ENCODE results near the gene KCNK5.

The KCNK5 gene

DNA sequence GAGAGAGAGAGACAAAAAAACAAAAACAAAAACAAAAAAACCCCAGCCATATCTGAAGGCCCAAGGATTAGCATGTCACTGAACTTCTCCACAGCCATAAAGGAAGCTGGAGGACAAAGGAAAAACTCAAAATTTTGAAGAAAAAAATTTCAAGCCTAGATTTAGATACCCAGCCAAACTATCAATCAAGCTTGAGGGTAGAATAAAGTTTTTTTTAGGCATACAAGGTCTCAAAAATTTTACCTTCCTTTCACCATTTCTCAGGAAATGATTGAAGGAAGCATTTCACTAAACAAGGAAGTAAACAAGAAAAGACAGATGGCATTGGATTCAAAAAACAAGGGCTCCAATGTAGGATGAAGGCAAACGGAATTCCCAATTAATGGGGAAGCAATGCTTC, 52.1 kb downstream of the KCNK5 start:
- Mint-ChIP-seq H3K36me3 (ENCODE audit: low read depth) (no peaks in the 10 kb centered on the region), H3K4me1 (ENCODE audit: low read depth) (peaks cover 22% of the 10 kb centered on the region), H3K27me3 (no peaks in the 10 kb centered on the region), H3K4me3 (no peak overlapping the region), H3K9me3 (peaks cover 14% of the 10 kb centered on the region), H3K27ac (no peak overlapping the region)
- intact Hi-C loops (cut with micrococcal nuclease) = no loop called here

DNA sequence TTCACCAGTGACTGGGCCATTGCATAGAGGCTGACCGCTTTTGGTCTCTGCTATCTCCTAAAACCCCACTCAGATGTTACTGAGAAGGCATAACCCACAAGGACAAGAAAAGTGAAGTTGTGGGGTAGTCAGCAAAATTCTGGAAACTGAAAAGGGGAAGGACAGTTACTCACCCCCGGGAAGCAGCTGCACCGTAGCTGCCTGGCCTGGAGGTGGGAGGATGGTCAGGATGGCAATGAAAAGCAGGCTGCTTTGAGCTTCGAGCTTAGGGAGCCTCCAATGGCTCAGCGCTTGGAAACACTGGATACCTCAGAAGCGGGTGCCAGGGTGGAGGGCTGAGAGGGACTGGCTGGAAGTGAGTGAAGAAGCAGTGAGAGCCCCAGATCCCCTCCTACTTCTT, 56.0 kb downstream of the KCNK5 start:
- Mint-ChIP-seq H3K27me3 (peaks cover 9% of the 10 kb centered on the region), H3K36me3 (ENCODE audit: low read depth) (no peaks in the 10 kb centered on the region), H3K27ac (peak overlapping the region; percentile 66), H3K4me3 (no peak overlapping the region), H3K4me1 (ENCODE audit: low read depth) (peaks cover 35% of the 10 kb centered on the region), H3K9me3 (peaks cover 14% of the 10 kb centered on the region)
- intact Hi-C loops (cut with micrococcal nuclease) = no loop called here

DNA sequence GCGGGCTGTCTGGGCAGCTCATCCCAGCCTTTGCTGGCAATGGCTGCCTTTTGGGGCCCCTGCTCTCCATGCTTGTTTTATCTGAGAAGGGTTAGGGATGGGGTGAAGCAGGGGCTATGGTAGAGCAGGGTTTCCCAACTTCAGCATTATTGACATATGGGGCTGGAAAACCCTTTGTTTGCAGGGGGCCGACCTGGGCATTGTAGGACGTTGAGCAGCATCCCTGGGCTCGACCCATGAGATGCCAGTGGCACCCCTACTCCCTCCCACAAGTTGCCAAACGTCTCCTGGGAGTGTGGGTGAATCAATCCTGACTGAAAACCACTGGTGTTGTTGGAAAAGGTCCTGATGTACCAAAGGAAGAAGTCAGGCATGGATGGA, 56.9 kb downstream of the KCNK5 start:
- peak overlapping the region; percentile 66 for H3K27ac Mint-ChIP-seq
- peaks cover 35% of the 10 kb centered on the region for H3K4me1 Mint-ChIP-seq (ENCODE audit: low read depth)
- no peaks in the 10 kb centered on the region for H3K36me3 Mint-ChIP-seq (ENCODE audit: low read depth)
- peak overlapping the region; percentile 46 for H3K4me3 Mint-ChIP-seq
- peaks cover 9% of the 10 kb centered on the region for H3K9me3 Mint-ChIP-seq
- intact Hi-C loops (cut with micrococcal nuclease) = no loop called here
- H3K27me3 Mint-ChIP-seq = peaks cover 11% of the 10 kb centered on the region

DNA sequence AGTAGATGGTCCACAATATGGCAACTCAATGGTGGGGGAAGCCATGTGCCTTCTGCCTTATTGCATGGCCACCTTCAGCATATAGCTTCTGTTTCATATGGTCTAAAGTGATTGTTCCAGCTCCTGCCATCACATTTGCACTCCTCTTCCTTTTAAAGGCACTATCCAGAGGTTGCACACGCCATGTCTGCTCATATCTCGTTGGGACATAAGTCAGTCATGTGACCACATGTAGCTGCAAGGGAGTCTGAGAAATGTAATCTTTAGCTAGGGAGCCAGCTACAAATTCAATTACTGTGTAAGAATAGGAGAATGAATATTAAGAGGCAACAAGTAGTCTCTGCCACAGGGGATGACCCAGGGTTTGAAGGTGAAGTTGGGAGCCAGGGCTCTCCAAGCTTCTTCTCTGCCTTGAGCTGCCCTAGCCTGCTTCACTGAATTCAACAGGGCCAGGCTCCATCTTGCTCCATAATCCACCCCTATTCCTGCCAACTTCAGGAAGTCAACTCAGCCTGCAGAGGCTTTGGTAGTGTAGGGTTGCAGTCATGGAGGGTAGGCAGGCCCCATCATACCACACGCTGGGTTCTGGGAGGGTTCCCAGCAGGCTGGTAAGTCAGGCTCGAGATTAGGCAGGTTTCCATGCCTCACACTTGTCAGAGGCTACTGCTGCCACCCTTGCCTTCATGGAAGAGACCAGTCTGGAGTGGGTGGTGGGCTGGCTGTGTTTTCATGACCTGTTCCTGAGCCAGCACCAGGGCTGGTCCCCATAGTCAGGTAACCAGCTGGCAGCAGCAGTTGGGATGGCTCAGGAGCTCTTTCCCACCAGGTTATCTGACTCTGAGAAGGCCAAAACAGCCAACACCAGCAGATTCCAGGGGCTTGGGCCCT, 57.5 kb downstream of the KCNK5 start:
- Mint-ChIP-seq H3K4me1 (ENCODE audit: low read depth) (peaks cover 37% of the 10 kb centered on the region), H3K4me3 (no peak overlapping the region)

DNA sequence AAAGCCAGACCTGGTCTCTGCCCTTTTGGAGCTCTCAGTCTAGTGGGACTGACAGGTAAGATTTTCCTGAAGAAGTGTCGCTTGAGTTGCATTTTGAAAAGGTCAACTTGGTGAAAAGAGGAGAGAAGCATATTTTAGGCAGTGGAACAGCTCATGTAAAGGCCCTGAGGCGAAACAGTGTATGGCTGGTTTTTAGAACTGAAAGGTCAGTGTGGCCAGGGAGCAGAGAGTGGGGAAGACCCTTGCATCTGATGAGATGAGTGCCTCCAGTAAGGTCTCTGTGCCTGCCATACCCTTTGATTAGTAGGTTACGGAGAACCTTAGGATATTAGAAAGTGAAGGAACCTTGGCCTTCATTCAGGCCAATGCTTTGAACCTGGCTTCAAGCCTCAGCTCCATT, 58.4 kb downstream of the KCNK5 start:
- Mint-ChIP-seq H3K27ac (no peak overlapping the region), H3K9me3 (no peaks in the 10 kb centered on the region), H3K36me3 (ENCODE audit: low read depth) (no peaks in the 10 kb centered on the region), H3K4me1 (ENCODE audit: low read depth) (peaks cover 40% of the 10 kb centered on the region), H3K4me3 (no peak overlapping the region), H3K27me3 (peaks cover 18% of the 10 kb centered on the region)
- intact Hi-C loops (cut with micrococcal nuclease) = no loop called here

More for the DNA sequence above, 57.5 kb downstream of the KCNK5 start:
- H3K27ac Mint-ChIP-seq = peak overlapping the region; percentile 66
- intact Hi-C loops (cut with micrococcal nuclease) = no loop called here
- H3K27me3 Mint-ChIP-seq = peaks cover 15% of the 10 kb centered on the region
- no peaks in the 10 kb centered on the region for H3K36me3 Mint-ChIP-seq (ENCODE audit: low read depth)
- H3K9me3 Mint-ChIP-seq = peaks cover 3% of the 10 kb centered on the region

DNA sequence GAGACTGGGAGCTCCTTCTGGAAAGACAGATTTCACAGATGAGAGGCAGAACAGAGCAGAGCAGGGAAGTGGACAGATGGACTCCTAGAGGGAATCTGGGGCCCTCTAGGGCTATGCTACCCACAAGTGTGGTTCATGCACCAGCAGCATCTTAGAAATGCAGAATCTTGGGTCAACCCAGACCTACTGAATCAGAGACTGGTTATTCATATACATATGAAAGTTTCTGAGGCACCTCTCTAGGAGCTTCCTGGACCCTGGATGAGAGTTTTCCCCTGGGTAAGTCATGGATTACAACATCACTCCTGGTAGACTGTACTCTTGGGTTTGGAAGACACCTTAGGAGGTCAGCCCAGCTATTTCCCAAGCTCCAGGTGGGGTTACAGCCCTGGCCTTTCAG, 58.9 kb downstream of the KCNK5 start:
- no peaks in the 10 kb centered on the region for H3K36me3 Mint-ChIP-seq (ENCODE audit: low read depth)
- H3K9me3 Mint-ChIP-seq = no peaks in the 10 kb centered on the region
- H3K27me3 Mint-ChIP-seq = peaks cover 18% of the 10 kb centered on the region
- H3K4me3 Mint-ChIP-seq = no peak overlapping the region
- intact Hi-C loops (cut with micrococcal nuclease) = no loop called here
- H3K27ac Mint-ChIP-seq = peak overlapping the region; percentile 15
- H3K4me1 Mint-ChIP-seq (ENCODE audit: low read depth) = peaks cover 40% of the 10 kb centered on the region

DNA sequence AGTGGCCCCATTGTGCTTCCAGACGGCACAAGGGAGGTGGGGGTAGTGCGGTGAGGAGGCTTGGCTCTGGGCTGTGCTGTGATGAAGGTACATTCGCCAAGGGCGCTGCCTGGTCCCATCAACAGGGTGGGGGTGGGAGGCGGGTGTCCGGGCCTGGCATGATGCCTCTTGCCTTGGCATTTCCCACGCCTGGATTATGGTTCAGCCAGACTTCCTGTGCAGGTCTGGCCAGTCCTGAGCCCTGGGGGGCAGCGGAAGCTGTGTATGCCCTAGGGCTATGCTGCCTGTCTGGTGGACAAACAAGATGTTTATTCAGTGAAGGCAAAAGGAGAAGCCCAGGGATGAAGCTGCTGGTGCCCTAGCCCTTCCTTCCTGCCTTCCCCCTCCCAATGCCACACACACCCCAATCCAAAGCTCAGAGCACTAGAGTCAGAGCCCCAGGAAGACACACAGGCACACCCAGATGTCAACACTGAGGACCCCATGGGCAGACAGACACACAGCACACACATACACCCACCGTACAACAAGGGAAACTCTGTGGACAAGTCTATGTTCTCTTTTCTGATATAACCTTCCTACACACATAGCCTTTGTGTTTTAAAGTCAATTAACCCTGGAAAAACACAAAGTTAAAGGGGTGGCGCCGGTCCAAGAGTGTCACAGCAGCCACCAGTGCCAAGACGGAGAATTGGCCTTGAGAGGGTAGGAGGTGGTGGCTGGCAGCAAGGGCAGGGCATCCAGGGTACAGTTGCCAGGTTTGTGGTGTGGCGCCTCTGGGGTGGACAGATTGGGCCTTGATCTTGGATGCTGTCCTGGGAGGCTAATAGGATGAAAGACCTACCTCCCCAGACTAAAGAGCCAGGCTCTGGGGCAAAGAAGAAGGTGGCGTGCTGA, 59.6 kb downstream of the KCNK5 start:
- Mint-ChIP-seq H3K4me1 (ENCODE audit: low read depth) (peaks cover 40% of the 10 kb centered on the region), H3K9me3 (no peaks in the 10 kb centered on the region), H3K27ac (peak overlapping the region; percentile 15), H3K27me3 (peaks cover 18% of the 10 kb centered on the region), H3K4me3 (no peak overlapping the region), H3K36me3 (ENCODE audit: low read depth) (no peaks in the 10 kb centered on the region)
- intact Hi-C loops (cut with micrococcal nuclease) = no loop called here

DNA sequence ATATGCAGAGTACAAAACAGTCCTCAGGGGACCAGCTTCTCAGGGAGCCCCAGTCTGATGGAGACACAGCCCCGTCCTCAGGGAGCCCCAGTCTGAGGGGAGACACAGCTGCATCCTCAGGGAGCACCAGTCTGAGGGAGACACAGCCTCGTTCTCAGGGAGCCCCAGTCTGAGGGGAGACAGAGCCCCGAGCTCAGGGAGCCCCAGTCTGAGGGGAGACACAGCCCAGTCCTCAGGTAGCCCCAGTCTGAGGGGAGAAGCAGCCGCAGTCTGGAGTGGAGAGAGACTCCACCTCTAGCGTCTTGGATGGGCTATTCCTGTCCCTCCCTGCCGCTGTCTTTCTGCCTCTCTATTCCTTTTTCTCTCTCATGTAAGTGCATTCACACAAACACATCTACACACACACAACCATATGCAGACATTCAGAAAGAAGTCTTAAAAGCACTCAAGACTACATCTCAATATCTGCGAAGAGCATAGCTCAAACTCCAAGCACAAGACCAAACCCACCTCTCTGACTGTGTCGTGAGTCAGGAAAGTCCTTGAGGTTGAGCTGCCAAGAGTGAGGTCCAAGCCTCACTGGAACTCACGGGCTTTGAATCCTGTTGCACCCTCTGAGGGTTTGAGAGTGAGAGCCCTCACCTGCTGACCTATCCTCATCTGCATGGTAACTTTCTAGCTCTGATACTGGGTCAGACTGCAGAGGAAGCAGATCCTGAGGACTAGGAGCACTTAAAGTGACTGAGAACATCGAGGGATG, 61.2 kb downstream of the KCNK5 start:
- H3K4me3 Mint-ChIP-seq = no peak overlapping the region
- peaks cover 20% of the 10 kb centered on the region for H3K27me3 Mint-ChIP-seq
- intact Hi-C loops (cut with micrococcal nuclease) = no loop called here
- peaks cover 30% of the 10 kb centered on the region for H3K4me1 Mint-ChIP-seq (ENCODE audit: low read depth)
- no peak overlapping the region for H3K27ac Mint-ChIP-seq
- H3K9me3 Mint-ChIP-seq = no peaks in the 10 kb centered on the region
- H3K36me3 Mint-ChIP-seq (ENCODE audit: low read depth) = no peaks in the 10 kb centered on the region

DNA sequence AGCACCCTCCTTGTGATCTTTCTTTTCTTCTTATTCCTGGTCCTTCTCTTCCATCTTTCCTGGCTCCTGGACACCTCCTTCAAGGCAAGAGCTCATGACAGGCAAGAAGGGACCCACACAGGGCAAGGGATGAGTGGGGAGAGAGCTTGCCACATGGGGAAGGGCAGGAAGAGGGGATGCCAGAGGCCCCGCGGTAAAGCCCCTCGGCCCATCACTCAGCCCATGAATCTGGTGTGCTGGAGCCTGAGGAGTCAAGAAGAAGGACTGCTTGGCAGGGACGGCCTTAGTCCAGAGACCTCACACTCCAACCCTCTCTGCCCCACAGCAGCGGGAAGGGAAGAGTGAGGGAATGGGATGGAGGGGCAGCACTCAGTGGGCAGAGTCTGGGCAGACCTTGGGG, 62.0 kb downstream of the KCNK5 start:
- Mint-ChIP-seq H3K27me3 (peaks cover 20% of the 10 kb centered on the region), H3K4me3 (no peak overlapping the region), H3K9me3 (no peaks in the 10 kb centered on the region), H3K27ac (no peak overlapping the region), H3K36me3 (ENCODE audit: low read depth) (no peaks in the 10 kb centered on the region), H3K4me1 (ENCODE audit: low read depth) (peaks cover 23% of the 10 kb centered on the region)
- intact Hi-C loops (cut with micrococcal nuclease) = no loop called here

DNA sequence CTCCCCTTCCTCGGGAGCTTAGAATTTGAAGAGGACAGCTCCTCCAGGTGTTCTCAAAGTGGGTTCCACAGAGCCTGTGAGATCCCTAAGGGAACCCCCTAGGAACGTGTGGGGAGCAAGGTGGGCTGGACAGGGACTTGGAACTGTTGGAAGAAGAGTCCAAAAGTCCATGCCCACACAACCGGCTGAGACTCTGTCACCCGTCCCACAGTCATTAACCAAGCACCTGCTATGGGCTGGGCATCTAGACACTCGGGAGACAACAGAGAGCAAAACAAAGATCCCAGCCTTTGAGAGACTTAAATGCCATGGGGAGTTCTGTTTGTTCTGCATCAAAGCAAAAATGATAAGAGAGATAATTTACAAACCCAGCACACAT, 62.4 kb downstream of the KCNK5 start:
- Mint-ChIP-seq H3K4me3 (no peak overlapping the region), H3K9me3 (no peaks in the 10 kb centered on the region), H3K27me3 (peaks cover 20% of the 10 kb centered on the region), H3K27ac (no peak overlapping the region), H3K4me1 (ENCODE audit: low read depth) (peaks cover 19% of the 10 kb centered on the region), H3K36me3 (ENCODE audit: low read depth) (no peaks in the 10 kb centered on the region)
- intact Hi-C loops (cut with micrococcal nuclease) = loop anchor here (1.0 kb wide), 1 partner anchor 136 kb away; no protein-coding TSS in a partner anchor

DNA sequence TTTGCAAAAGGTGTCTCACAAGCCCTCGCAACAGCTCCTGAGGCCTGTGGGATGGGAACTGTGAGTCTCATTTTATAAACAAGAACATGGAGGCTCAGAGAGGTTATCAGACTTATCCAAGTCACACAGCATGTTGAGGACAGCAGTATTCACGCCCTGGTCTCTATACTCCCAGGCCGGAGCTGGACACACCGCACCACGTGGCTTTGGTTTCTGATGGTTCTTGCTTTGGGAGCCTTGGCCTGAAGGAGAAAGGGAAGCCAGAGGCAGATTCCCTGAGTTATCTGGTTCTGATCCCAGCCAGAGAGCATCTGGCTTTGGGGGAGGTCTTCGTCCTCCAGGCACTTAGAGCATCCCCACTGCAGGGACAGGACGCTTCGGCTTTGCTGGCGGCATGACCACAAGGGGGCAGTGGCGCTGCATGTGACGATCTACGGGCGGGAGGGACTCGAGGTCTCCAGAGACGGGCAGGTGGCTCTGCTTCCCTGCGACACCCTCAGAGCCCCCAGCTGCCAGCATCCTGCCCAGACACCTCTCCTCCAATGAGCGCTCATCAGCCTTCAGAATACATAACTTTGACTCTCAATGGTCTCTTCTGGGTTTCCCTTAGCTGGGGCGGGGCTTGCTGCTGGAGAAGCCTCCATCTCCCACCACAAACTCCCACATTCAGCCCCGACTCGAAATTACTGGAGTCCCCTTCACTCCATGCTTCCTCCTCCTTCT, 62.9 kb downstream of the KCNK5 start:
- H3K36me3 Mint-ChIP-seq (ENCODE audit: low read depth) = no peaks in the 10 kb centered on the region
- H3K27ac Mint-ChIP-seq = no peak overlapping the region
- no peak overlapping the region for H3K4me3 Mint-ChIP-seq
- intact Hi-C loops (cut with micrococcal nuclease) = loop anchor here (1.0 kb wide), 1 partner anchor 137 kb away; no protein-coding TSS in a partner anchor
- peaks cover 20% of the 10 kb centered on the region for H3K27me3 Mint-ChIP-seq
- H3K4me1 Mint-ChIP-seq (ENCODE audit: low read depth) = peaks cover 16% of the 10 kb centered on the region
- H3K9me3 Mint-ChIP-seq = no peaks in the 10 kb centered on the region

DNA sequence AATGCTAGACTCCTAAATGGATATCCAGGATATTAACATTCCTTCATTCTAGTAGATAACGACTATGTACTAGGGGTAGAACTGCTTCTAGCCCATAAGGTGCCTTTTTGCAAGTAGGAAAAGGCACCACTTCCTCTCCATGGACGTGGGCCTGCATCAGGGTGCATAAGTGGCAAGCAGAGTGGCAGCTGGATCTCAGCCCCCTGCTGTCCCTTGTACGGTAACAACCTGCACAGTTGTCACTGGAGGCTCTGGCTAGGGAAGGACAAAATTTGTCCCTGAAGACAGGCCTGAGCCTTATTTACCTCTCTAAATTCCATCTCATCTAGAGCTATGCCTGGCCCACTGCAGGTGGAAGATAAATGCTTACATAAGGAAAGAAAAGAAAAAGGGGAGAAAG, 71.8 kb downstream of the KCNK5 start:
- Mint-ChIP-seq H3K27ac (no peak overlapping the region), H3K9me3 (no peaks in the 10 kb centered on the region), H3K4me1 (ENCODE audit: low read depth) (peaks cover 6% of the 10 kb centered on the region), H3K27me3 (peaks cover 10% of the 10 kb centered on the region), H3K36me3 (ENCODE audit: low read depth) (no peaks in the 10 kb centered on the region), H3K4me3 (no peak overlapping the region)
- intact Hi-C loops (cut with micrococcal nuclease) = loop anchor here (10.0 kb wide), 1 partner anchor 153 kb away; no protein-coding TSS in a partner anchor

DNA sequence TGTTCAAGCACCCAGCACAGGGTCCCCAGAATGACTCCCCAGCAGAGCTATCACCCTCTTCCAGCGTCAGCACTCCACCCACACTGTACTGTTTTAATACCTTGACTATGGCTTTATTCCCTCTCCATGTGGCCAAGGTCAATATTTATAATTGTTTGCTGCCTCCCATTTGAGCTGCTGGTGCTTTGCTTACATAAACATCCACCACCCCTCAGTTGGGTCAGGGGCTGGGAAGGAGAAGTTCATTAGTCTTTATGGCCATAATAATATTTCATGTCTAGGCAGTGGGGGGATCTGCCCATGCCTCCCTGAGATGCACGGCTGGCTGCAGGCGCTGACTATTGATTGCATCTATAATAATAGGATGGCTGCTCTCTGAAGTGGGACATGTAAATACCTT, 72.5 kb downstream of the KCNK5 start:
- peaks cover 13% of the 10 kb centered on the region for H3K4me1 Mint-ChIP-seq (ENCODE audit: low read depth)
- peaks cover 16% of the 10 kb centered on the region for H3K27me3 Mint-ChIP-seq
- no peaks in the 10 kb centered on the region for H3K9me3 Mint-ChIP-seq
- intact Hi-C loops (cut with micrococcal nuclease) = loop anchor here (10.0 kb wide), 1 partner anchor 152 kb away; no protein-coding TSS in a partner anchor
- H3K36me3 Mint-ChIP-seq (ENCODE audit: low read depth) = no peaks in the 10 kb centered on the region
- H3K27ac Mint-ChIP-seq = no peak overlapping the region
- H3K4me3 Mint-ChIP-seq = no peak overlapping the region
